ENCODE results near the gene HNF4A.

DNA sequence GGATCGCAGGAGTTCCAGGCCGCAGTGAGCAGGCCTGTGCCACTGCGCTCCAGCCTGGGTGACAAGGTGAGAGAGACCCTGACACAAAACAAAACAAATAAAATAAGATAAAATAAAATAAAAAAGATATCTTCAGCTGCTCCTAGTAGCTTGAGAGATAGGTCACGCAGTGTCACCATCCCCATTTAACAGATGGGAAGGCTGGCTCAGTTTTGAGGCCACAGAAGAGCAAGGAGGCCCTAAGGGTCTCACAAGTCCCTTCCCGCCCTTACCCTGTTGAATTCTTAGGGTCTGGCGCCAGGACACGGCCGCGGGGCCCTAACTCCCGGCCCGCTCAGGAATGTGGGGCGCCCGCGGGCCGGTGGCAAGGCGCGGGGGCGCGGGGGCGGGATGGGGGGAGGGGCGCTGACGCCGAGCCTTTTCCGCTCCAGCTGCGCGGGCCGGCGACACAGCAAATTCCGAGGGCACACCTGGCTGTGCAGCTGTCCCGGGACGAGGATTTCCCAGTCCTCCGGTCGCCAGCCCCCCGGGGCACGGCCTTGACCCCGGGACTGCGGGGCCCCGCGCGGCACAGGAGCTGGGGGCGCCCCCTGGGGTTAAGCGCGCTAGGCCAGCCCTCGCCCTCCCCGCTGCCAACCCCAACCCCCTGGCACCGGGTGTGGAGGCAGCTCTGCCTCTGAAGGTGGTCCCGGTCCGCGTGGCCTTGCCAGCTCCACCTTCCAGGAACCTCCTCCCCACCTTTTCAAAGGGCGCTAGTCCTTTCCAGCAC is 28.9 kb upstream of the HNF4A start:
- TF ChIP-seq CTCF (conservative IDR thresholded peaks at IDR 0.05; ENCODE audit: low read length) = no peak
- TF ChIP-seq EZH2phosphoT487 (IDR thresholded peaks at IDR 0.05; ENCODE audit: borderline replicate concordance, low read depth, low read length) = no peak

Measured in OCI-LY7 (cell line).